Dedifferentiated amniotic fluid mesenchymal stem cell (primary cell): ENCODE results near the gene ADO.

Experiments used
- DNase-seq: peaks from one replicate; pipeline ENCODE4 v3.0.0-alpha.2; 2016; ENCODE audit errors: extremely low spot score

The ADO gene

DNA sequence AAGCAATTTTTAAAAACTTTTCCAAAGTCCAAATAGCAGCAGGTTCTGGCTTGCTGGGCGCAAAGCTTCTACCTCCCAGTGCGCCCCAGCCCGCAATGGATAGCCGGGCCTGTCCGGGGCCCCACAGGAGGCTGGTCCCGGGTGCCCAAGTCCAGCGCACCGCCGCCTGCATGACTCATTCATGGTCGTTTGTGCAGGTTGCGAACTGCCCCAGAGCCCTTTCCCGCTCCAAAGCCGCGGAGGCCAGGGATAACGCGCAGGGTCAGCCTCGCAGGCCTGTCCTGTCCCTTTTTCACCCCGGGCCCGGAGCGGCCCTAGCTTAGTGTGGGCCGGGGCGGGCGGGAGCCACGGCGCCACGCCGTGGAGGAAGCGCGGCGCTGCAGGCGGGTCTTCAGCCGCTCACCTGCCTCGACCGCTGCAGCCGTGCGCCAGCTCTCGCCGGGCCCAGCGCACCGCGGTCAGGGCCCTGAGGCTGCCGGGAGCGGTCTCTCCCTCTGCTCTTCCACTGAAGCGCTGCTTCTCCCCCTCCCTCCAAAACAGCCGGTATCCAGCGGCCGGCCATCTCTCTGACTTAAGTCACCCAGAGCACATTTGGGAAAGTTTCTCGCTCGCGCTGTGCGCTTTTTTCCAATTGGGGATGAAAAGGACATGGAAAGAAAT, 13.4 kb downstream of the ADO start:
- DNase-seq: no peak

- DNase-seq: no peak
Observed at GRCh38 chr10:62818426-62819011, 14.0 kb downstream of the ADO start.

- no peak for DNase-seq
Observed at GRCh38 chr10:62819141-62819920, 14.8 kb downstream of the ADO start.

- no peak for DNase-seq
Observed at GRCh38 chr10:62820586-62820985, 16.1 kb downstream of the ADO start.

GRCh38 chr10:62826273-62826672, 21.8 kb downstream of the ADO start:
- DNase-seq: no peak

GRCh38 chr10:62829622-62830021, 25.1 kb downstream of the ADO start:
- DNase-seq: no peak

DNA sequence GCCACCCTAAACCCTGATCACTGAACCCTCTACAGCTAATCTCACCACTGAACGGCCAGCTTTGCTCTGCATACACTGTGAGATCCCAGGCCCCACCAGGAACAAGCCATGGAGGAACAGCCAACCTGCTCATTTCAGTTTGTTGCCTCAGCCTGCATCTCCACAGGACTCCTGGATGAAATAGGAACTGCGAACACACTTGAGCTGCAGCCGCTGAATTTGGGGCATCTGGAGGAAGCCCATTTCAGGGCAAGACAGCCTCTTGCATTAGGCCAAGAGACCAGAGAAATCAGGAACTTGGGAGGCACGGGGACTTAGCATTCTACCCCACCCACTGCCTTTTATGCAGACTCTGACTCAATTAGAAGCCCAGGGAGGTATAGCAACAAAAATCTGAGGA, 26.2 kb downstream of the ADO start:
- peak; percentile 68 for DNase-seq

DNA sequence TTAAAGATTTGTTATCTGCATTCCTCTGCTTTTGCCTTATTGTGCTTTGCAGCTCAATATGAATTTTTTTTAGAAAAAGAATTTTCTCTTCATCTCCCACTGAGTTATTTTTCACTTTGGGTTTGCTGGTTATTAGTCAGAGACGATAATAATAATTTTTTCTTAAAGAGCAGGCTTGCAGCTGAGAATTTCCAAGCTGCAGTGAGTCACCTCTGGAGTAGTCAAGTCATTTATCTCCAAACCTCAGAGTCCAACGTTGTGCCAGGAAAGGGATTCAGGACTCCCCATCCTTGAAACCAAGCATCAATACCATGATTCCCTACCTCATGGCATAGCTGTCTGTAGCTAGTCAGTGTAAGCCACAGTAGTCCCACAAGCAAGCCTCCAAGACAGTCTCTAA, 26.8 kb downstream of the ADO start:
- peak; percentile 46 for DNase-seq

DNA sequence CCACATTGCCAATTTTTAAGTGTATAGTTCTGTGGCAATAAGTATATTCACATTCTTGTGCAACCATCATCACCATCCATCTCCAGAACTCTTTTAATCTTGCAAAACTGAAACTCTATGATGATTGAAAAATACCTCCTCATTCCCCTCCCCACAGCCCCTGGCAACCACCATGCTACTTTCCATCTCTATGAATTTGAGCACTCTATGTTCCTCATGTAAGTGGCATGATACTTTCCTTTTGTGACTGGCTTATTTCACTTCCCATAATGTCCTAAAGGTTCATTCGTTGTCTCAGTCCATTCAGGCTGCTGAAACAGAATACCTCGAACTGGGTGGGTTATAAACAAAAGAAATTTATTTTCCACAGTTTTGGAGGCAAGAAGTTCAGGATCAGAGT, 35.1 kb downstream of the ADO start:
- DNase-seq: no peak

GRCh38 chr10:62842983-62843382, 38.5 kb downstream of the ADO start:
- DNase-seq: no peak

GRCh38 chr10:62843600-62843999, 39.1 kb downstream of the ADO start:
- DNase-seq: no peak

DNA sequence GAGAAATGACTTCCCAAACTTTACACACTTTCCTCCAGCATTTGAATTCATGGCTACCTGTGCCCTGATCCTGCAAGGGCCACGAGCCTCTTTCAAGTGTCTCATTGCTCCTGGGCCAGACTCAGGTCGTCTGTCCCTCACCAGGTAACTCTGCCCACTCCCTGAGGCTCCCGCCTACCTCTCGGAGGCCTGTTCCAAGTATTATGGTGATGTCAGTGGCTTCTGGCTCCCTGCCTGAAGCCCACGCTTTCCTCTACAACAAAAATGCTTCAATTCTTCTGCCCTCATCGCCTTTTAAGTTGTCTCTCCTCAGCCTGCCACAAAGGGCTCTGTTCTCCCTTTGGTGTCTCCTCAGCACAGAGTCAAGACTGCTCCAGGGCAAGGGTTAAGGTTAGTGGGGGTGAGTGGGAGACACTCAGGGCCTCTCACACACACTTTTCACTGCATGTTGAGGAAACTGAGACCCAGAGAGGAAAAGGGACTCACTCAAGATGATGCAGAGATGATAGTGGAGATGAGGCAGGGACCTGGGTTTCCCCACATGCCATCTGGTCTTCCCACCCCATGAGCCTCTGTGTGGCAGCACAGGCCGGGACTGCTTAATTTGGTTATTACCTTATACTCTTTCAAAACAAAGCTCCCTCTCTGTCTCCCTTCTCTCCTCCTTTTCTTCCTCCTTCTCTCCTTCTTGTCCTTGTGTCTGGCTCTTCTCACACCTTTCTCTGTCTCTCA, 39.9 kb downstream of the ADO start:
- DNase-seq: no peak

GRCh38 chr10:62847433-62847832, 42.9 kb downstream of the ADO start:
- DNase-seq: no peak

- no peak for DNase-seq
Observed at GRCh38 chr10:62850646-62851045, 46.1 kb downstream of the ADO start.

- DNase-seq: no peak
Observed at GRCh38 chr10:62851442-62851841, 46.9 kb downstream of the ADO start.

DNA sequence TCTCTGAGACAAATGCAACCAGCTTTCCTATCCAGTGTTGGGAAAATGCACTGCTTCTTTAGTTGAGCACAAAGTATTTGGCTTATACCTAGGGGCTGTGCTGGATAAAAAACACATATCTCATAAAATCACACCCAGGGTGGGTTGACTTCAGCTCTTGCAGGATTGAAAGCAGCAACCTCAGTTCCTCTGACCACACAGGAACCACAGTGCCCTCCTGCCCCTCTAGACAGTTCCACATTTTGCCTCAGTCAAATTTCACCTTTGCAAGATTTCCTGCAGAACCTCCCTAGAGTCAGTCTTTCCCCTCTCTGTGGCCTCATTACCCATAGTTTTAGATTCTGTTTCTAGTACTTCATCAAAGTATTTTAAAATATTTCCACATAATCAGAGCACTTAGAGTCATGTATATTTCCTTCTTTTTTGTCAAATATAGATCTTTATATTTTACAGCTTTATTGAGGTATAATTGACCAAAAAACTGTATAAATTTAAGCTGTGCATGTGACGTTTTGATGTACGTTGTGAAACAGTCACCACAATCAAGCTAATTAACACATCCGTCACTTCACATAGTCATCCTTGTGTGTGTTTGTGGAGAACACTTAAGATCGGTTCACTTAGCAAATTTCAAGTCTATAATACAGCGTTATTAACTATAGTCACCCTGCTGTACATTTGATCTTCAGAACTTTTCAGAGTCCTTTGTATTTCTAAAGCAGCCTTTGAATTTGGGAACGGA, 48.6 kb downstream of the ADO start:
- DNase-seq: no peak

DNA sequence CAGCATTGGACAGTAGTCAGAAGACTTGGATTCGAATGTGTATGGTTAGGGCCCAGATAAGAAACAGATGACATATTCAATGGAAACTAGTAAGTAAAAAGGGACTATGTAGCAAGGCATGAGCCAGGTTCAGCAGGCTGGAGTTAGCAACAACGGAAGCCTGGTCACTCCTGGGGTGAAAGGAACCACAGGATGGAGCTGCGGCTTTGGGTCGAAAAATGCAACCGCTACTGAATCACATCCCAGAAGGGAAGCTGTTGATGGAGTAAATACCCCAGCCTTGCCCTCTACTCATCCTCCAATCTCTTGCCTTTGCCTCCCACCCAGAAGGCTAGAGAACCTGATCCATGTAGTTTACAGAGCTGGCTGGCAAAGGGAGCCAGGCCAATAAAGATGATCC, 49.2 kb downstream of the ADO start:
- no peak for DNase-seq

DNA sequence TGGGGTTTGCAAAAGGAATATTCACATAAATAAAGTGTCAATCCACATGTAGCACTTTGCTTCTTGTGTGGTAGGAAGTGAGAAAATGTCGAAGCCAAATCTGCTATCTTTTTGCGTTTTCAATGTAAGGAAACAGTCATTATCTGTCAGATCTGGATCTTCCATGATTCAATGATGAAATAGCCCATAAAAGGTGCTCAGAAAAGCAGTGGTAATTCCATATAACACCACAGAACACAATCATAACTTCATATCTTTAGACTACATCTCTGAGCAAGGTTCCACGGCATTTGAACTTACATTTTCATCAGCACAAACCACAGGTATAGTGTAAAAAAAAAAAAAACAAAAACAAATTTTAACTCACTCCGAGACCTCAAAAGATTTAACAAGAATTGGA, 51.5 kb downstream of the ADO start:
- DNase-seq: no peak
